ENCODE results near the gene CUZD1. TPM values are rescaled to one million over a fixed set of nuclear protein-coding genes. Genes with fewer than 3 reads are reported as not detected.

CUZD1 gene
- total RNA-seq, 1 experiment from 2014 or later = 17.2 TPM

- H3K14ac ChIP-seq (ENCODE audit: insufficient read depth, low read length) = no peak overlapping the region; the same call in 1 of the 2 replicates
- Mint-ChIP-seq H3K4me1 (0 out of 4 replicates have a peak, but pooled peaks cover 0 to 5% of the 10 kb centered on the region in 2 experiments), H3K9me3 (no peaks in the 10 kb centered on the region), H3K27ac (no peak overlapping the region), H3K4me3 (no peak overlapping the region), H3K27me3 (ENCODE audit: low read depth) (peaks cover 3% of the 10 kb centered on the region), H3K36me3 (ENCODE audit: insufficient read depth in 1 of 3, low read depth in 3 of 3) (no peaks in the 10 kb centered on the region)
- no peaks in the 10 kb centered on the region for H3K9me3 ChIP-seq (ENCODE audit: control insufficient read depth, low read depth, low read length)
- no peak overlapping the region for H3K56ac ChIP-seq (ENCODE audit: insufficient read length, low read depth, low read length)
- H2BK120ac ChIP-seq (ENCODE audit: low read depth, low read length, poor library complexity, severe bottlenecking) = no peak overlapping the region
- H2BK12ac ChIP-seq (ENCODE audit: insufficient read length, low read depth, low read length) = no peak overlapping the region
- no peaks in the 10 kb centered on the region for H4K20me1 ChIP-seq (ENCODE audit: control insufficient read depth, insufficient read depth, insufficient read length)
- H4K8ac ChIP-seq (replicated peaks; ENCODE audit: insufficient read length, low read depth, low read length) = no peak overlapping the region
- H3K23ac ChIP-seq (ENCODE audit: insufficient read length, low read depth, low read length) = no peak overlapping the region
- no peaks in the 10 kb centered on the region for H3K79me1 ChIP-seq (ENCODE audit: insufficient read depth, low read depth, low read length, poor library complexity, severe bottlenecking)
- H2BK5ac ChIP-seq (ENCODE audit: insufficient read length, low read length) = no peak overlapping the region
- DNase-seq = no peak
- H3K9ac ChIP-seq (ENCODE audit: extremely low read depth, insufficient read length, low read length) = no peak overlapping the region
- no peak for TF ChIP-seq CTCF (conservative IDR thresholded peaks at IDR 0.05)
- H3K4ac ChIP-seq (ENCODE audit: low read depth, low read length) = no peak overlapping the region
- H3K23me2 ChIP-seq (ENCODE audit: insufficient read length, low read depth, low read length, poor library complexity, severe bottlenecking) = no peaks in the 10 kb centered on the region
- no peak overlapping the region for H2AFZ ChIP-seq (ENCODE audit: low read length)
- H2BK15ac ChIP-seq (ENCODE audit: low read depth, low read length) = no peak overlapping the region
- no peaks in the 10 kb centered on the region for H3K4me1 ChIP-seq (ENCODE audit: insufficient read depth, low read length)
- no peak overlapping the region for H3K18ac ChIP-seq (ENCODE audit: insufficient read length, low read depth, low read length)
- no peak overlapping the region for H4K91ac ChIP-seq (ENCODE audit: insufficient read length, low read depth, low read length)
- no peak overlapping the region for H3K4me2 ChIP-seq (ENCODE audit: insufficient read depth, insufficient read length, low read length)
- H2AK5ac ChIP-seq (ENCODE audit: insufficient read length, low read length) = no peak overlapping the region
- no peak overlapping the region for H3T11ph ChIP-seq (ENCODE audit: low read length)
- no peak overlapping the region for H4K5ac ChIP-seq (ENCODE audit: insufficient read length, low read depth, low read length)
- no peaks in the 10 kb centered on the region for H3K27me3 ChIP-seq (ENCODE audit: insufficient read depth, low read length)
- no CpG with 5 or more reads among the region's 12 CpGs for WGBS (ENCODE audit: extremely low coverage, insufficient read length, low lambda C conversion rate)
- H2BK20ac ChIP-seq (ENCODE audit: low read depth, low read length, poor library complexity, severe bottlenecking) = no peak overlapping the region
- H3K27ac ChIP-seq (ENCODE audit: insufficient read length, low read depth, low read length) = no peak overlapping the region
- H3K79me2 ChIP-seq (ENCODE audit: insufficient read depth, low read length) = no peaks in the 10 kb centered on the region
Measured at GRCh38 chr10:122798704-122799231, 46.9 kb downstream of the CUZD1 start.

Measured in H9 (cell line).